IMR-90 (cell line): ENCODE measurements around the gene GSE1. TPM values are rescaled to one million over a fixed set of nuclear protein-coding genes. Genes with fewer than 3 reads are reported as not detected.

ENCODE experiments used
- ATAC-seq: fragments of 200-7000 bp; cut with Tn5 transposase; 2 replicates; pipeline ENCODE4 v1.9.1; 2020; ENCODE audit warnings: low read depth, mild to moderate bottlenecking, moderate library complexity
- BruUV-seq: library from RNA; stranded (reverse); fragments of 400-500 nt; replicated peaks from 2 replicates; lab custom pipeline; 2021; lab: Mats Ljungman, UMichigan
- CTCF ChIA-PET: fragments of 300-600 bp; formaldehyde crosslinking; extraction: SDS; loops from one replicate; lab custom pipeline; 2021; ENCODE audit warnings: antibody characterized with exemption; lab: Yijun Ruan, JAX
- POLR2A ChIA-PET: fragments of 300-600 bp; sonication (Branson Sonifier 250); formaldehyde crosslinking; loops from one replicate; lab custom pipeline; 2022; ENCODE audit warnings: antibody characterized with exemption; ENCODE audit not compliant: unreplicated experiment; lab: Charles Lee
- DNase-seq: peaks from one replicate; pipeline ENCODE4 v3.0.0; 2013
- H2AFZ ChIP-seq: replicated peaks from 2 replicates; pipeline ENCODE3; 2013; ENCODE audit warnings: low read length, mild to moderate bottlenecking; ENCODE audit not compliant: poor library complexity
- H2AK5ac ChIP-seq: 2 replicates; pipeline ENCODE4 v1.6.1; 2013; ENCODE audit warnings: low read depth, low read length, inconsistent platforms
- H2AK9ac ChIP-seq: replicated peaks from 2 replicates; pipeline ENCODE3; 2013; ENCODE audit warnings: mild to moderate bottlenecking, low read depth, low read length, moderate library complexity; ENCODE audit not compliant: poor library complexity
- H2BK120ac ChIP-seq: 2 replicates; pipeline ENCODE4 v1.6.1; 2013; ENCODE audit warnings: low read depth, low read length, inconsistent platforms
- H2BK15ac ChIP-seq: 3 replicates; pipeline ENCODE4 v1.6.1; 2013; ENCODE audit warnings: low read depth, low read length, inconsistent platforms
- H2BK20ac ChIP-seq: 2 replicates; pipeline ENCODE4 v1.6.1; 2013; ENCODE audit warnings: low read depth, mild to moderate bottlenecking, inconsistent platforms, low read length, moderate library complexity
- H2BK5ac ChIP-seq: 2 replicates; pipeline ENCODE4 v1.6.1; 2013; ENCODE audit warnings: mild to moderate bottlenecking, low read depth, low read length, inconsistent platforms; ENCODE audit not compliant: poor library complexity, severe bottlenecking
- H3K14ac ChIP-seq: replicated peaks from 2 replicates; pipeline ENCODE4 v1.6.1; 2013; ENCODE audit warnings: low read depth, low read length, inconsistent platforms
- H3K18ac ChIP-seq: 2 replicates; pipeline ENCODE4 v1.6.1; 2013; ENCODE audit warnings: low read depth, low read length, control low read depth
- H3K23ac ChIP-seq: 2 replicates; pipeline ENCODE4 v1.6.1; 2013; ENCODE audit warnings: low read depth, low read length, inconsistent platforms
- H3K27ac ChIP-seq: 2 replicates; pipeline ENCODE4 v1.5.1; 2013; ENCODE audit warnings: mild to moderate bottlenecking, control low read depth, low read length; ENCODE audit not compliant: insufficient read depth
- H3K27me3 ChIP-seq: 2 replicates; pipeline ENCODE4 v1.6.1; 2013; ENCODE audit warnings: low read length; ENCODE audit not compliant: control insufficient read depth, insufficient read depth
- H3K36me3 ChIP-seq: 2 replicates; pipeline ENCODE4 v1.6.1; 2013; ENCODE audit warnings: low read length, mixed read lengths; ENCODE audit not compliant: control insufficient read depth, insufficient read depth
- H3K4ac ChIP-seq: 2 replicates; pipeline ENCODE4 v1.6.1; 2013; ENCODE audit warnings: low read depth, low read length, inconsistent platforms
- H3K4me1 ChIP-seq: 2 replicates; pipeline ENCODE4 v1.6.1; 2013; ENCODE audit warnings: low read length, mixed read lengths; ENCODE audit not compliant: control insufficient read depth, insufficient read depth
- H3K4me2 ChIP-seq: 2 replicates; pipeline ENCODE4 v1.6.1; 2013; ENCODE audit warnings: low read depth, mild to moderate bottlenecking, control low read depth, low read length, moderate library complexity
- H3K4me3 ChIP-seq: 2 replicates; pipeline ENCODE4 v1.5.1; 2013; ENCODE audit warnings: low read depth, mild to moderate bottlenecking, control low read depth, low read length, moderate library complexity; ENCODE audit not compliant: insufficient read depth
- H3K56ac ChIP-seq: 2 replicates; pipeline ENCODE4 v1.6.1; 2013; ENCODE audit warnings: low read length, inconsistent platforms; ENCODE audit not compliant: insufficient read depth; ENCODE audit errors: extremely low read depth
- H3K79me1 ChIP-seq, 2 experiments: 2 replicates each; pipeline ENCODE4 v1.6.1; 2013; ENCODE audit warnings: low read length in 2 of 2, inconsistent platforms in 1 of 2, low read depth in 1 of 2
- H3K9ac ChIP-seq: 2 replicates; pipeline ENCODE4 v1.6.1; 2013; ENCODE audit warnings: low read depth, low read length, control low read depth
- H3K9me1 ChIP-seq: 2 replicates; pipeline ENCODE4 v1.6.1; 2013; ENCODE audit warnings: low read length, inconsistent platforms; ENCODE audit not compliant: insufficient read depth
- H3K9me3 ChIP-seq: 2 replicates; pipeline ENCODE4 v1.6.1; 2013; ENCODE audit warnings: low read length; ENCODE audit not compliant: control insufficient read depth, insufficient read depth
- H4K20me1 ChIP-seq: 2 replicates; pipeline ENCODE4 v1.6.1; 2013; ENCODE audit warnings: low read length, inconsistent platforms; ENCODE audit not compliant: insufficient read depth
- H4K5ac ChIP-seq: 2 replicates; pipeline ENCODE4 v1.6.1; 2013; ENCODE audit warnings: mild to moderate bottlenecking, low read depth, low read length, control low read depth
- H4K8ac ChIP-seq, 2 experiments: 2 replicates each; pipeline ENCODE4 v1.6.1; 2013; ENCODE audit warnings: low read depth in 2 of 2, low read length in 2 of 2, control low read depth in 1 of 2, inconsistent platforms in 1 of 2
- H4K91ac ChIP-seq: 2 replicates; pipeline ENCODE4 v1.6.1; 2013; ENCODE audit warnings: low read depth, low read length, inconsistent platforms; ENCODE audit not compliant: insufficient read depth
- BHLHE40 ChIP-seq: fragments of 150-350 bp; IDR thresholded peaks from 2 replicates; pipeline ENCODE4 v1.6.1; 2016; ENCODE audit warnings: mild to moderate bottlenecking, low read depth, low read length
- CEBPB ChIP-seq: IDR thresholded peaks from 2 replicates; pipeline ENCODE4 v1.6.1; 2012; ENCODE audit warnings: low read depth, low read length, improper control_type of control experiment
- CHD1 ChIP-seq: IDR thresholded peaks from 2 replicates; pipeline ENCODE4 v1.6.1; 2012; ENCODE audit warnings: low read depth, low read length, improper control_type of control experiment
- FOS ChIP-seq: fragments of 150-350 bp; IDR thresholded peaks from 2 replicates; pipeline ENCODE4 v1.6.1; 2016; ENCODE audit warnings: low read depth, low read length
- MAFK ChIP-seq: IDR thresholded peaks from 2 replicates; pipeline ENCODE4 v1.6.1; 2012; ENCODE audit warnings: low read depth, low read length, improper control_type of control experiment
- MAZ ChIP-seq: IDR thresholded peaks from 2 replicates; pipeline ENCODE4 v1.6.1; 2012; ENCODE audit warnings: low read depth, mild to moderate bottlenecking, low read length, improper control_type of control experiment, moderate library complexity, borderline replicate concordance
- MXI1 ChIP-seq: IDR thresholded peaks from 2 replicates; pipeline ENCODE4 v1.6.1; 2012; ENCODE audit warnings: low read depth, mild to moderate bottlenecking, low read length, moderate library complexity, borderline replicate concordance
- NFE2L2 ChIP-seq: fragments of 150-350 bp; IDR thresholded peaks from 2 replicates; pipeline ENCODE4 v1.6.1; 2016; ENCODE audit warnings: low read depth, mild to moderate bottlenecking, low read length
- POLR2A ChIP-seq: IDR thresholded peaks from 2 replicates; pipeline ENCODE4 v1.6.1; 2012; ENCODE audit warnings: mild to moderate bottlenecking, low read depth, low read length
- RAD21 ChIP-seq: IDR thresholded peaks from 2 replicates; pipeline ENCODE4 v1.6.1; 2012; ENCODE audit warnings: low read length, improper control_type of control experiment
- RCOR1 ChIP-seq: IDR thresholded peaks from 2 replicates; pipeline ENCODE4 v1.6.1; 2012; ENCODE audit warnings: mild to moderate bottlenecking, low read length, improper control_type of control experiment; ENCODE audit not compliant: insufficient replicate concordance
- RFX5 ChIP-seq: IDR thresholded peaks from 2 replicates; pipeline ENCODE4 v1.8.0; 2012; ENCODE audit warnings: low read depth, mild to moderate bottlenecking, low read length, moderate library complexity
- SMC3 ChIP-seq: fragments of 150-350 bp; IDR thresholded peaks from 2 replicates; pipeline ENCODE4 v1.6.1; 2016; ENCODE audit warnings: low read depth, mild to moderate bottlenecking, antibody characterized with exemption, low read length, moderate library complexity
- WGBS, 2 experiments: methylation state at CpG; one replicate each; pipeline versions ENCODE4 v1.1.5 to v1.1.7; 2013; ENCODE audit warnings: missing lambda C conversion rate in 2 of 2; ENCODE audit not compliant: insufficient read length in 1 of 2; ENCODE audit errors: extremely low coverage in 2 of 2; 5-methylcytosine and 5-hydroxymethylcytosine counted together
- dilution Hi-C: fragments of 300-500 bp; cut with HindIII; formaldehyde crosslinking; loops from one replicate; pipeline ENCODE4 v1.14.3; 2018; ENCODE audit warnings: low sequenced_read_pairs; ENCODE audit not compliant: unreplicated experiment
- in situ Hi-C: fragments of 300-500 bp; cut with MboI; formaldehyde crosslinking; loops from 3 replicates; pipeline ENCODE4 v1.14.3; 2019; ENCODE audit warnings: low sequenced_read_pairs, inconsistent platforms, mixed read lengths
- intact Hi-C: fragments of 100-400 bp; cut with micrococcal nuclease; formaldehyde crosslinking; loops from 2 replicates; pipeline ENCODE4 v1.10.0; 2022
- polyA plus RNA-seq, 3 experiments: library from polyadenylated mRNA; depleted of rRNA; stranded (reverse); fragments of >200 nt; gene quantifications; 2 replicates each; pipeline ENCODE4 v1.2.3, GENCODE V29; 2012; ENCODE audit warnings: low replicate concordance in 1 of 3
- total RNA-seq: library from RNA; depleted of rRNA; stranded (reverse); fragments of >200 nt; gene quantifications from 2 replicates; pipeline ENCODE4 v1.2.3, GENCODE V29; 2012
- TF ChIP-seq, protein P1 (sequence below): conservative IDR thresholded peaks from 2 replicates; pipeline ENCODE4 v1.5.1; 2012; ENCODE audit warnings: mild to moderate bottlenecking, low read depth, low read length, improper control_type of control experiment
- TF ChIP-seq, protein P2 (sequence below): fragments of 150-350 bp; IDR thresholded peaks from 2 replicates; pipeline ENCODE4 v1.6.1; 2017; ENCODE audit warnings: mild to moderate bottlenecking, antibody characterized with exemption, low read length, low read depth
- TF ChIP-seq, protein P3 (sequence below): fragments of 150-350 bp; IDR thresholded peaks from 2 replicates; pipeline ENCODE4 v1.6.1; 2016; ENCODE audit warnings: low read depth, mild to moderate bottlenecking, low read length, moderate library complexity, borderline replicate concordance

The GSE1 gene
- total and polyA plus RNA-seq, 2 of the 4 experiments (the other 2 are of a cell fraction), result 14.9 to 25.5 TPM

DNA sequence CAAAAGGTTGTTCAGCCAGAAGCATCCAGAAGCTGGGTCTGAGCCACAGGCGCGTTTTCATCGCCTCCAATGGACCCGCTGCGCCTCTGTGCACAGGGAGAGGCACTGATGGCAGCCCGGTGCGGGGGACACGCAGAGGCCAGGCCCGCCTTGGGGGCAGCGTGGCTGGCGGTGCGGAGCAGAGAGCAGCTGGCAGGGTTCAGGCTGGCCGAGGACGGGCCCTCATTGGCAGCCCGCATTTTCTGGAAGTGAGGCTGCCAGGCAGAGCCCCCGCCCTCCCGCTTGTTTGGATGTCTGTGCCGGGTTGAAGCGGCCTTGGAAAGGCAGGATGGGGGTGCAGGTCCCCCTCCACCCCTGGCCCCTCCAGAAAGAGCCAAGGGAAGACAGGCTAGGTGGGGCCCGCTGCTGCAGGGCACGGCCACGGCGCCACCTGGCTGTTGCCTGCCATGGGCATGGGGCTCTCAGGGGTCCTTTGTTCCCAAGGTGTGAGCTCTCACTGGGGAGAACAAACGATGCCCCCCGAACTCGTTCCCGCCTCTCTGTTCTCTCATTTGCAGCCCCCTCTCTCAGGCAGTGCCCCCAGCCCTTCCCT lies 18.8 kb downstream of the GSE1 start:
- no peak overlapping the region for H3K27ac ChIP-seq
- H3K14ac ChIP-seq, result no peak overlapping the region
- no peak overlapping the region for H2AK9ac ChIP-seq
- peaks cover 98% of the 10 kb centered on the region for H4K20me1 ChIP-seq
- H3K27me3 ChIP-seq, result no peaks in the 10 kb centered on the region
- H2AK5ac ChIP-seq, result no peak overlapping the region
- ATAC-seq, result no peak
- DNase-seq, result no peak
- H3K9me1 ChIP-seq, result no peaks in the 10 kb centered on the region
- no peak overlapping the region for H4K5ac ChIP-seq
- peaks cover 5% of the 10 kb centered on the region; the same call in 1 of the 2 replicates for H3K36me3 ChIP-seq
- H3K4me1 ChIP-seq, result no peaks in the 10 kb centered on the region
- no peak overlapping the region for H3K4me2 ChIP-seq
- no peak overlapping the region for H4K8ac ChIP-seq
- dilution Hi-C loops, result no loop called here
- TF ChIP-seq MAZ (no peak), FOS (no peak), NFE2L2 (no peak), RAD21 (no peak), RCOR1 (no peak), CHD1 (no peak), SMC3 (no peak), CEBPB (no peak), MAFK (no peak), POLR2A (no peak), RFX5 (no peak), MXI1 (no peak), BHLHE40 (no peak)
- TF ChIP-seq, protein P1, sequence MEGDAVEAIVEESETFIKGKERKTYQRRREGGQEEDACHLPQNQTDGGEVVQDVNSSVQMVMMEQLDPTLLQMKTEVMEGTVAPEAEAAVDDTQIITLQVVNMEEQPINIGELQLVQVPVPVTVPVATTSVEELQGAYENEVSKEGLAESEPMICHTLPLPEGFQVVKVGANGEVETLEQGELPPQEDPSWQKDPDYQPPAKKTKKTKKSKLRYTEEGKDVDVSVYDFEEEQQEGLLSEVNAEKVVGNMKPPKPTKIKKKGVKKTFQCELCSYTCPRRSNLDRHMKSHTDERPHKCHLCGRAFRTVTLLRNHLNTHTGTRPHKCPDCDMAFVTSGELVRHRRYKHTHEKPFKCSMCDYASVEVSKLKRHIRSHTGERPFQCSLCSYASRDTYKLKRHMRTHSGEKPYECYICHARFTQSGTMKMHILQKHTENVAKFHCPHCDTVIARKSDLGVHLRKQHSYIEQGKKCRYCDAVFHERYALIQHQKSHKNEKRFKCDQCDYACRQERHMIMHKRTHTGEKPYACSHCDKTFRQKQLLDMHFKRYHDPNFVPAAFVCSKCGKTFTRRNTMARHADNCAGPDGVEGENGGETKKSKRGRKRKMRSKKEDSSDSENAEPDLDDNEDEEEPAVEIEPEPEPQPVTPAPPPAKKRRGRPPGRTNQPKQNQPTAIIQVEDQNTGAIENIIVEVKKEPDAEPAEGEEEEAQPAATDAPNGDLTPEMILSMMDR, result no peak
- TF ChIP-seq, protein P2, sequence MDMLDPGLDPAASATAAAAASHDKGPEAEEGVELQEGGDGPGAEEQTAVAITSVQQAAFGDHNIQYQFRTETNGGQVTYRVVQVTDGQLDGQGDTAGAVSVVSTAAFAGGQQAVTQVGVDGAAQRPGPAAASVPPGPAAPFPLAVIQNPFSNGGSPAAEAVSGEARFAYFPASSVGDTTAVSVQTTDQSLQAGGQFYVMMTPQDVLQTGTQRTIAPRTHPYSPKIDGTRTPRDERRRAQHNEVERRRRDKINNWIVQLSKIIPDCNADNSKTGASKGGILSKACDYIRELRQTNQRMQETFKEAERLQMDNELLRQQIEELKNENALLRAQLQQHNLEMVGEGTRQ, result no peak
- TF ChIP-seq, protein P3, sequence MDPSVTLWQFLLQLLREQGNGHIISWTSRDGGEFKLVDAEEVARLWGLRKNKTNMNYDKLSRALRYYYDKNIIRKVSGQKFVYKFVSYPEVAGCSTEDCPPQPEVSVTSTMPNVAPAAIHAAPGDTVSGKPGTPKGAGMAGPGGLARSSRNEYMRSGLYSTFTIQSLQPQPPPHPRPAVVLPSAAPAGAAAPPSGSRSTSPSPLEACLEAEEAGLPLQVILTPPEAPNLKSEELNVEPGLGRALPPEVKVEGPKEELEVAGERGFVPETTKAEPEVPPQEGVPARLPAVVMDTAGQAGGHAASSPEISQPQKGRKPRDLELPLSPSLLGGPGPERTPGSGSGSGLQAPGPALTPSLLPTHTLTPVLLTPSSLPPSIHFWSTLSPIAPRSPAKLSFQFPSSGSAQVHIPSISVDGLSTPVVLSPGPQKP, result no peak
- whole genome bisulfite sequencing, 2 experiments, result 86% methylated on average over 15 of the region's 27 CpGs; no CpG with 5 or more reads in 1 of the 2 experiments
- POLR2A ChIA-PET, result no interaction called here
- no peak overlapping the region for H2AFZ ChIP-seq
- H3K18ac ChIP-seq, result no peak overlapping the region
- H2BK5ac ChIP-seq, result no peak overlapping the region
- H4K91ac ChIP-seq, result no peak overlapping the region
- peaks cover 13% of the 10 kb centered on the region for H3K9me3 ChIP-seq
- CTCF ChIA-PET, result no interaction called here
- no peak overlapping the region for H3K4me3 ChIP-seq
- no peak overlapping the region for H2BK20ac ChIP-seq
- peaks cover 20 to 52% of the 10 kb centered on the region in 2 experiments for H3K79me1 ChIP-seq
- in situ Hi-C loops, result no loop called here
- H2BK120ac ChIP-seq, result no peak overlapping the region
- no peak overlapping the region for H3K23ac ChIP-seq
- no peak overlapping the region for H3K56ac ChIP-seq
- no TSS peak for BruUV-seq
- no peak overlapping the region for H2BK15ac ChIP-seq
- H3K9ac ChIP-seq, result no peak overlapping the region
- intact Hi-C loops, result no loop called here
- no peak overlapping the region for H3K4ac ChIP-seq
